A549 (cell line): ENCODE measurements around the gene MYOD1. TPM values are rescaled to one million over a fixed set of nuclear protein-coding genes. Genes with fewer than 3 reads are reported as not detected.

Experiments used
- ATAC-seq, 2 experiments: fragments of 200-7000 bp in 1 of 2; fragments of >200 bp in 1 of 2; cut with Nextera tagmentation in 1 of 2; cut with Tn5 transposase in 1 of 2; 3 replicates each; pipeline versions ENCODE4 v1.8.0 to v1.9.1; 2018 to 2020; ENCODE audit warnings: mild to moderate bottlenecking in 1 of 2, moderate library complexity in 1 of 2
- CTCF ChIA-PET: fragments of 300-600 bp; sonication (Branson Sonifier 250); formaldehyde crosslinking; extraction: SDS; loops from one replicate; lab custom pipeline; 2021; ENCODE audit warnings: antibody characterized with exemption, inconsistent platforms; lab: Yijun Ruan, JAX
- POLR2A ChIA-PET: fragments of 350-600 bp; formaldehyde crosslinking; extraction: SDS; loops from one replicate; lab custom pipeline; 2021; ENCODE audit warnings: antibody characterized with exemption, inconsistent platforms; lab: Yijun Ruan, JAX
- DNase-seq, 2 experiments: peaks; one replicate each; pipeline versions ENCODE4 v3.0.0 to v3.0.0-alpha.2; 2011 to 2016; ENCODE audit warnings: low read depth in 1 of 2, low spot score in 1 of 2
- FAIRE-seq: peaks from 2 replicates; lab custom pipeline; 2011; peaks lifted over from hg19 to GRCh38; lab: Jason Lieb, UNC
- H3K27ac ChIP-seq, 2 experiments: fragments of >200 bp; sonication (Bioruptor Twin); formaldehyde crosslinking; 3 replicates each; pipeline ENCODE4 v1.5.1; 2016 to 2017
- H3K4me1 ChIP-seq: fragments of >200 bp; sonication (Bioruptor Twin); formaldehyde crosslinking; 3 replicates; pipeline ENCODE4 v1.6.1; 2016
- H3K4me2 ChIP-seq: fragments of >200 bp; sonication (Bioruptor Twin); formaldehyde crosslinking; 3 replicates; pipeline ENCODE4 v1.6.1; 2016
- H3K4me3 ChIP-seq: fragments of >200 bp; sonication (Bioruptor Twin); formaldehyde crosslinking; 3 replicates; pipeline ENCODE4 v1.5.1; 2016
- H3K9me3 ChIP-seq: fragments of >200 bp; sonication (Bioruptor Twin); formaldehyde crosslinking; 3 replicates; pipeline ENCODE4 v1.6.1; 2016
- BCL3 ChIP-seq: fragments of >200 bp; sonication (Bioruptor Twin); formaldehyde crosslinking; IDR thresholded peaks from 3 replicates; pipeline ENCODE4 v1.6.1; 2016
- CBX2 ChIP-seq: fragments of 200-600 bp; sonication (generic); IDR thresholded peaks from 2 replicates; pipeline ENCODE4 v1.6.1; 2016; ENCODE audit warnings: low read depth, mild to moderate bottlenecking, borderline replicate concordance
- CBX8 ChIP-seq: fragments of 200-600 bp; sonication (generic); IDR thresholded peaks from 2 replicates; pipeline ENCODE4 v1.6.1; 2016
- CEBPB ChIP-seq, 2 experiments: fragments of >200 bp in 1 of 2; sonication (Bioruptor Twin) in 1 of 2; formaldehyde crosslinking in 1 of 2; IDR thresholded peaks; 2 replicates each; pipeline ENCODE4 v1.6.1; 2012 to 2016
- EHMT2 ChIP-seq: fragments of 200-600 bp; sonication (generic); IDR thresholded peaks from 2 replicates; pipeline ENCODE4 v1.6.1; 2016; ENCODE audit warnings: antibody characterized with exemption, low read depth, mild to moderate bottlenecking, moderate library complexity
- EP300 ChIP-seq, 2 experiments: fragments of >200 bp; sonication (Bioruptor Twin); formaldehyde crosslinking; IDR thresholded peaks; 2 replicates in 1 of 2; 3 replicates in 1 of 2; pipeline ENCODE4 v1.6.1; 2016 to 2017
- FOSL2 ChIP-seq, 2 experiments: fragments of 450-650 bp in 1 of 2; fragments of >200 bp in 1 of 2; sonication (Bioruptor Twin) in 1 of 2; formaldehyde crosslinking; IDR thresholded peaks; 2 replicates each; pipeline versions ENCODE4 v1.5.0 to v1.6.1; 2016 to 2020; ENCODE audit warnings: mild to moderate bottlenecking in 1 of 2, moderate library complexity in 1 of 2
- GATA3 ChIP-seq: IDR thresholded peaks from 2 replicates; pipeline ENCODE4 v1.6.1; 2012; ENCODE audit warnings: borderline replicate concordance
- HOXA7 ChIP-seq: fragments of 250-450 bp; sonication (Bioruptor Pico); IDR thresholded peaks from 2 replicates; pipeline ENCODE4 v1.5.0; 2020; ENCODE audit warnings: mild to moderate bottlenecking, moderate library complexity
- KDM1A ChIP-seq: fragments of 200-600 bp; sonication (generic); IDR thresholded peaks from 2 replicates; pipeline ENCODE4 v1.6.1; 2016; ENCODE audit warnings: low read depth, mild to moderate bottlenecking
- MAX ChIP-seq: IDR thresholded peaks from 2 replicates; pipeline ENCODE4 v1.6.1; 2012
- MYC ChIP-seq: IDR thresholded peaks from 2 replicates; pipeline ENCODE4 v1.6.1; 2012; ENCODE audit warnings: mild to moderate bottlenecking, inconsistent platforms, low read length, improper control_type of control experiment, borderline replicate concordance
- NPAS2 ChIP-seq: fragments of 250-450 bp; sonication (Bioruptor Pico); IDR thresholded peaks from 2 replicates; pipeline ENCODE4 v1.8.0; 2022; ENCODE audit warnings: mild to moderate bottlenecking, moderate library complexity, borderline replicate concordance
- NR3C1 ChIP-seq: fragments of >200 bp; sonication (Bioruptor Twin); formaldehyde crosslinking; IDR thresholded peaks from 3 replicates; pipeline ENCODE4 v1.6.1; 2017
- PBX3 ChIP-seq: IDR thresholded peaks from 2 replicates; pipeline ENCODE4 v1.6.1; 2012
- POLR2A ChIP-seq: IDR thresholded peaks from 2 replicates; pipeline ENCODE4 v1.6.1; 2012; ENCODE audit warnings: mild to moderate bottlenecking, low read length
- RAD21 ChIP-seq, 2 experiments: fragments of >200 bp in 1 of 2; sonication (Bioruptor Twin) in 1 of 2; formaldehyde crosslinking in 1 of 2; IDR thresholded peaks in 1 of 2; conservative IDR thresholded peaks in 1 of 2; 2 replicates in 1 of 2; 3 replicates in 1 of 2; pipeline ENCODE4 v1.6.1; 2012 to 2018; ENCODE audit warnings: inconsistent platforms in 1 of 2
- RARB ChIP-seq: fragments of 250-450 bp; sonication (Bioruptor Pico); IDR thresholded peaks from 2 replicates; pipeline ENCODE4 v1.8.0; 2021; ENCODE audit warnings: mild to moderate bottlenecking, moderate library complexity
- RCOR1 ChIP-seq: fragments of 150-350 bp; IDR thresholded peaks from 2 replicates; pipeline ENCODE4 v1.6.1; 2014; ENCODE audit warnings: antibody characterized with exemption, low read length, low read depth
- REST ChIP-seq: fragments of 200-600 bp; sonication (generic); IDR thresholded peaks from 2 replicates; pipeline ENCODE4 v1.6.1; 2016; ENCODE audit warnings: antibody characterized with exemption, mild to moderate bottlenecking, moderate library complexity
- RFX5 ChIP-seq: fragments of 450-650 bp; IDR thresholded peaks from 2 replicates; pipeline ENCODE4 v1.7.1; 2014; ENCODE audit warnings: antibody characterized with exemption, mild to moderate bottlenecking, moderate library complexity
- RNF2 ChIP-seq: fragments of 200-600 bp; sonication (generic); IDR thresholded peaks from 2 replicates; pipeline ENCODE4 v1.6.1; 2016; ENCODE audit warnings: low read depth, mild to moderate bottlenecking, antibody characterized with exemption, moderate library complexity, borderline replicate concordance
- ZNF302 ChIP-seq: fragments of 250-450 bp; sonication (Bioruptor Pico); IDR thresholded peaks from 2 replicates; pipeline ENCODE4 v1.9.0; 2021; ENCODE audit warnings: inconsistent platforms, mild to moderate bottlenecking, moderate library complexity
- WGBS: methylation state at CpG from one replicate; pipeline ENCODE4 v1.1.6; 2017; ENCODE audit errors: missing lambda C conversion rate; 5-methylcytosine and 5-hydroxymethylcytosine counted together
- polyA plus RNA-seq, 4 experiments: library from polyadenylated mRNA; depleted of rRNA in 3 of 4; stranded (reverse); fragments of >200 nt; fragmentation: RNase III in 1 of 4; extraction: RNeasy Plus Mini Kit Qiagen cat#74134 plus additional on column Dnase treatment in 1 of 4; gene quantifications; 2 replicates in 3 of 4; 3 replicates in 1 of 4; pipeline ENCODE4 v1.2.3, GENCODE V29; 2011 to 2017

MYOD1 gene
- polyA plus RNA-seq, 2 of the 4 experiments (the other 2 are of a cell fraction): not detected

- DNase-seq (no peak), FAIRE-seq (no peak), ATAC-seq (no peak)
- POLR2A ChIA-PET: no interaction called here
- no peak overlapping the region for H3K4me2 ChIP-seq
- TF ChIP-seq MAX (no peak), RCOR1 (no peak)
- H3K27ac ChIP-seq: no peak overlapping the region
- CTCF ChIA-PET: no interaction called here
- WGBS: 71% methylated on average over 5 of the region's 5 CpGs
- peaks cover 11% of the 10 kb centered on the region for H3K4me1 ChIP-seq
- no peaks in the 10 kb centered on the region for H3K9me3 ChIP-seq
- H3K4me3 ChIP-seq: no peak overlapping the region
Observed at GRCh38 chr11:17684550-17684949, 34.8 kb upstream of the MYOD1 start.

GRCh38 chr11:17686231-17686980 is 33.0 kb upstream of the MYOD1 start:
- no peak for FAIRE-seq
- H3K4me2 ChIP-seq: no peak overlapping the region
- CTCF ChIA-PET: interaction anchor here (1.4 kb wide), 1 partner anchor 44 kb away, joined by 5 read pairs; no protein-coding TSS in a partner anchor
- no peak overlapping the region for H3K27ac ChIP-seq
- no peak for ATAC-seq
- H3K4me1 ChIP-seq: peaks cover 11% of the 10 kb centered on the region
- DNase-seq: no peak
- TF ChIP-seq ZNF302 (CRISPR knock-in tag): no peak
- TF ChIP-seq NPAS2 (CRISPR knock-in tag): no peak
- 37% methylated on average over 4 of the region's 8 CpGs for WGBS
- no peaks in the 10 kb centered on the region for H3K9me3 ChIP-seq
- POLR2A ChIA-PET: no interaction called here
- no peak overlapping the region for H3K4me3 ChIP-seq

GRCh38 chr11:17687946-17688670 is 31.3 kb upstream of the MYOD1 start:
- no peak for FAIRE-seq

GRCh38 chr11:17691550-17691949 is 27.8 kb upstream of the MYOD1 start:
- Histone ChIP-seq H3K27ac (no peak overlapping the region), H3K4me1 (no peaks in the 10 kb centered on the region), H3K4me2 (no peak overlapping the region), H3K4me3 (no peak overlapping the region), H3K9me3 (no peaks in the 10 kb centered on the region)
- ChIA-PET CTCF (no interaction called here), POLR2A (no interaction called here)
- ATAC-seq: no peak
- 3% methylated on average over 2 of the region's 2 CpGs for WGBS
- no peak for FAIRE-seq
- DNase-seq: no peak
- TF ChIP-seq MYC (no peak), CEBPB (IDR thresholded peaks at IDR 0.05) (no peak), RNF2 (no peak), RARB (no peak), BCL3 (no peak), CBX8 (no peak), RFX5 (no peak), RAD21 (conservative IDR thresholded peaks at IDR 0.05 in 1 of 2, IDR thresholded peaks at IDR 0.05 in 1 of 2) (no peak), NPAS2 (CRISPR knock-in tag) (no peak), ZNF302 (CRISPR knock-in tag) (no peak), FOSL2 (IDR thresholded peaks at IDR 0.05) (no peak), FOSL2 (CRISPR knock-in tag; IDR thresholded peaks at IDR 0.05) (no peak), REST (no peak), EHMT2 (no peak), NR3C1 (no peak), PBX3 (no peak), KDM1A (no peak), CBX2 (no peak), GATA3 (no peak)

More at GRCh38 chr11:17687946-17688670, 31.3 kb upstream of the MYOD1 start:
- no peak for TF ChIP-seq KDM1A
- TF ChIP-seq POLR2A: no peak
- no peak for TF ChIP-seq HOXA7 (CRISPR knock-in tag)
- no peak for TF ChIP-seq FOSL2 (IDR thresholded peaks at IDR 0.05)
- TF ChIP-seq FOSL2 (CRISPR knock-in tag; IDR thresholded peaks at IDR 0.05): no peak
- no peak for TF ChIP-seq EP300 (IDR thresholded peaks at IDR 0.05)
- TF ChIP-seq, all 56 proteins: peak for 0
- peaks cover 9% of the 10 kb centered on the region for H3K4me1 ChIP-seq
- WGBS: 61% methylated on average over 17 of the region's 18 CpGs
- H3K4me3 ChIP-seq: no peak overlapping the region
- ChIA-PET POLR2A (no interaction called here), CTCF (interaction anchor here (1.1 kb wide), 1 partner anchor 43 kb away, joined by 5 read pairs; no protein-coding TSS in a partner anchor)
- ATAC-seq (no peak), DNase-seq (no peak)
- H3K27ac ChIP-seq: no peak overlapping the region
- H3K4me2 ChIP-seq: no peak overlapping the region
- no peaks in the 10 kb centered on the region for H3K9me3 ChIP-seq
